HepG2 (cell line): ENCODE data around the gene ETHE1. TPM values are rescaled to one million over a fixed set of nuclear protein-coding genes. Genes with fewer than 3 reads are reported as not detected.
A peak's percentile ranks its signal among the peaks of the same experiment; 100 is the strongest.

Source experiments
- AHDC1 ChIP-seq: sonication (generic); formaldehyde crosslinking; IDR thresholded peaks from 2 replicates; pipeline ENCODE4 v1.5.1; 2020; ENCODE audit warnings: mild to moderate bottlenecking, missing genetic modification reagents, borderline replicate concordance
- ASH2L ChIP-seq: fragments of 300-600, 200-600 bp; sonication (generic); IDR thresholded peaks from 2 replicates; pipeline ENCODE4 v1.7.0; 2017; ENCODE audit warnings: low read depth, mild to moderate bottlenecking, moderate library complexity, mixed read lengths, low read length; ENCODE audit not compliant: insufficient read length
- BRF2 ChIP-seq: sonication (generic); formaldehyde crosslinking; IDR thresholded peaks from 2 replicates; pipeline ENCODE4 v1.8.1; 2022; ENCODE audit warnings: mild to moderate bottlenecking, missing genetic modification reagents
- HOXA9 ChIP-seq: sonication (generic); formaldehyde crosslinking; IDR thresholded peaks from 2 replicates; pipeline ENCODE4 v1.8.1; 2022; ENCODE audit warnings: missing genetic modification reagents, mild to moderate bottlenecking, moderate library complexity, borderline replicate concordance
- KDM2A ChIP-seq: sonication (generic); formaldehyde crosslinking; IDR thresholded peaks from 2 replicates; pipeline ENCODE4 v1.4.0; 2020; ENCODE audit warnings: low read depth, missing genetic modification reagents, borderline replicate concordance
- KMT2B ChIP-seq: IDR thresholded peaks from 2 replicates; pipeline ENCODE4 v1.6.1; 2016; ENCODE audit warnings: missing genetic modification reagents, missing compliant biosample characterization
- LCORL ChIP-seq, 2 experiments: fragments of 450-650 bp in 1 of 2; sonication (generic) in 1 of 2; formaldehyde crosslinking in 1 of 2; IDR thresholded peaks; 2 replicates each; pipeline versions ENCODE4 v1.5.0 to v1.6.1; 2017 to 2020; ENCODE audit warnings: antibody characterized with exemption in 1 of 2, missing genetic modification reagents in 1 of 2
- MXI1 ChIP-seq: IDR thresholded peaks from 3 replicates; pipeline ENCODE4 v1.6.1; 2012; ENCODE audit warnings: low read depth, low read length, inconsistent platforms, borderline replicate concordance
- NONO ChIP-seq, 2 experiments: fragments of 450-650 bp in 1 of 2; sonication (generic) in 1 of 2; formaldehyde crosslinking in 1 of 2; IDR thresholded peaks in 1 of 2; conservative IDR thresholded peaks in 1 of 2; 2 replicates each; pipeline versions ENCODE4 v1.6.1 to v1.8.0; 2017 to 2022; ENCODE audit warnings: mild to moderate bottlenecking in 1 of 2, missing genetic modification reagents in 1 of 2, moderate library complexity in 1 of 2
- SMAD3 ChIP-seq: sonication (generic); formaldehyde crosslinking; IDR thresholded peaks from 2 replicates; pipeline ENCODE4 v1.4.0; 2020; ENCODE audit warnings: missing genetic modification reagents
- SNAPC5 ChIP-seq: sonication (generic); formaldehyde crosslinking; IDR thresholded peaks from 2 replicates; pipeline ENCODE4 v1.8.1; 2023; ENCODE audit warnings: mild to moderate bottlenecking, missing genetic modification reagents, borderline replicate concordance
- SRF ChIP-seq: IDR thresholded peaks from 2 replicates; pipeline ENCODE4 v1.6.1; 2011; ENCODE audit warnings: mild to moderate bottlenecking, low read depth, low read length, moderate library complexity
- TBL1XR1 ChIP-seq: fragments of 150-350 bp; IDR thresholded peaks from 2 replicates; pipeline ENCODE4 v1.6.1; 2014; ENCODE audit warnings: borderline replicate concordance, low read length; ENCODE audit not compliant: partially characterized antibody
- THAP7 ChIP-seq: sonication (generic); formaldehyde crosslinking; IDR thresholded peaks from 2 replicates; pipeline ENCODE4 v1.8.1; 2023; ENCODE audit warnings: mild to moderate bottlenecking, missing genetic modification reagents
- UBTF ChIP-seq: sonication (generic); formaldehyde crosslinking; IDR thresholded peaks from 2 replicates; pipeline ENCODE4 v1.4.0; 2020; ENCODE audit warnings: mild to moderate bottlenecking, missing genetic modification reagents
- ZNF746 ChIP-seq: sonication (generic); formaldehyde crosslinking; IDR thresholded peaks from 2 replicates; pipeline ENCODE4 v1.8.0; 2022; ENCODE audit warnings: mild to moderate bottlenecking, missing genetic modification reagents
- polyA plus RNA-seq, 8 experiments: library from polyadenylated mRNA; depleted of rRNA in 3 of 8; stranded (reverse) in 7 of 8; unstranded in 1 of 8; fragments of >200 nt; fragmentation: Illumina TruSeq in 4 of 8; extraction: Trizol in 4 of 8; gene quantifications; 2 replicates each; pipeline versions ENCODE4 v1.2.1 to v1.2.3, GENCODE V29; 2011 to 2016; ENCODE audit warnings: low read depth in 4 of 8, missing spikeins in 1 of 8, mixed read lengths in 1 of 8; ENCODE audit not compliant: insufficient read depth in 1 of 8
- total RNA-seq, 5 experiments: library from RNA; depleted of rRNA; stranded (reverse); fragments of >200 nt; fragmentation: Illumina TruSeq; extraction: Trizol; gene quantifications; 2 replicates each; pipeline ENCODE4 v1.2.3, GENCODE V29; 2016; ENCODE audit warnings: low read depth in 1 of 5

ETHE1 gene
- total and polyA plus RNA-seq, 2 of the 13 experiments (the other 11 are each of a cell fraction or from before 2014, with no cell fraction given) = 32.5 to 58.4 TPM

- 0 out of 3 replicates have a peak, but pooled peaks have one; percentile 12 for TF ChIP-seq MXI1
- TF ChIP-seq HOXA9 (CRISPR knock-in tag) = no peak
- TF ChIP-seq SNAPC5 (CRISPR knock-in tag) = no peak
- TF ChIP-seq KDM2A (CRISPR knock-in tag) = 0 out of 2 replicates have a peak, but pooled peaks have one; percentile 7
- TF ChIP-seq KMT2B (CRISPR knock-in tag) = 0 out of 2 replicates have a peak, but pooled peaks have one; percentile 13
- TF ChIP-seq TBL1XR1 = no peak
- peak; percentile 46; the same call in 1 of the 2 replicates for TF ChIP-seq UBTF (CRISPR knock-in tag)
- TF ChIP-seq ZNF746 (CRISPR knock-in tag) = no peak
- TF ChIP-seq LCORL (IDR thresholded peaks at IDR 0.05) = no peak
- 0 out of 2 replicates have a peak, but pooled peaks have one; percentile 11 for TF ChIP-seq LCORL (CRISPR knock-in tag; IDR thresholded peaks at IDR 0.05)
- TF ChIP-seq ASH2L = peak; percentile 7
- no peak for TF ChIP-seq SMAD3 (CRISPR knock-in tag)
- TF ChIP-seq BRF2 = no peak
- no peak for TF ChIP-seq SRF
- TF ChIP-seq THAP7 (CRISPR knock-in tag) = 0 out of 2 replicates have a peak, but pooled peaks have one; percentile 10
- no peak for TF ChIP-seq NONO (IDR thresholded peaks at IDR 0.05)
- TF ChIP-seq NONO (CRISPR knock-in tag; conservative IDR thresholded peaks at IDR 0.05) = no peak
- TF ChIP-seq AHDC1 = no peak
Measured at GRCh38 chr19:43525836-43526771, 897 bp downstream of the ETHE1 start (continued).
